ENCODE measurements around the gene TAF7. TPM values are rescaled to one million over a fixed set of nuclear protein-coding genes. Genes with fewer than 3 reads are reported as not detected.
A peak's percentile ranks its signal among the peaks of the same experiment; 100 is the strongest.
"Not testable (repeated sequence)": the region's sequence is repeated elsewhere in the genome, so short reads cannot be mapped to it uniquely, and the experiment has no call there.

TAF7 gene
- 65.1 and 67.6 TPM in 2 replicates for total RNA-seq (2014; rRNA removed)
- 60.1 TPM for polyA plus RNA-seq (2012)

GRCh38 chr5:141320225-141321169 lies at the start of gene TAF7:
Gene TAF7 (minus strand): TSS chr5:141320784. CDS start chr5:141320044, 740 bp downstream.
- DNase-seq (ENCODE audit: low read depth), result peak; percentile 93

- no peak for DNase-seq (ENCODE audit: low read depth)
Measured at GRCh38 chr5:141366016-141366896, 45.7 kb upstream of the TAF7 start.

- no peak for DNase-seq (ENCODE audit: low read depth)
Measured at GRCh38 chr5:141363952-141364660, 43.5 kb upstream of the TAF7 start, which contains the start of gene PCDHGA5. Gene PCDHGA5 (plus strand): TSS chr5:141364162. CDS start chr5:141364331, 169 bp downstream.

- no peak for DNase-seq (ENCODE audit: low read depth)
Measured at GRCh38 chr5:141362719-141363118, 42.1 kb upstream of the TAF7 start.

GRCh38 chr5:141360685-141361084 lies 40.1 kb upstream of the TAF7 start:
- no peak for DNase-seq (ENCODE audit: low read depth)

- DNase-seq (ENCODE audit: low read depth), result peak; percentile 73
Measured at GRCh38 chr5:141359790-141360426, 39.3 kb upstream of the TAF7 start, which contains the start of gene PCDHGB2. Gene PCDHGB2 (plus strand): TSS chr5:141359994. CDS start chr5:141360136, 142 bp downstream.

- no peak for DNase-seq (ENCODE audit: low read depth)
Measured at GRCh38 chr5:141356950-141357349, 36.4 kb upstream of the TAF7 start.

GRCh38 chr5:141356133-141356532 lies 35.5 kb upstream of the TAF7 start:
- no peak for DNase-seq (ENCODE audit: low read depth)

GRCh38 chr5:141355641-141356040 lies 35.1 kb upstream of the TAF7 start:
- DNase-seq (ENCODE audit: low read depth), result no peak

- peak; percentile 12 for DNase-seq (ENCODE audit: low read depth)
Measured at GRCh38 chr5:141354900-141355469, 34.4 kb upstream of the TAF7 start, which contains the start of gene PCDHGA4. Gene PCDHGA4 (plus strand): TSS chr5:141355021. CDS start chr5:141355108, 87 bp downstream.

GRCh38 chr5:141351591-141351990 lies 31.0 kb upstream of the TAF7 start:
- DNase-seq (ENCODE audit: low read depth), result no peak

GRCh38 chr5:141349917-141350619 lies 29.5 kb upstream of the TAF7 start, which contains the start of gene PCDHGB1:
Gene PCDHGB1 (plus strand): TSS chr5:141350099. CDS start chr5:141350261, 162 bp downstream.
- DNase-seq (ENCODE audit: low read depth), result peak; percentile 74

GRCh38 chr5:141346017-141346416 lies 25.4 kb upstream of the TAF7 start:
- not testable (repeated sequence) for DNase-seq (ENCODE audit: low read depth)

- no peak for DNase-seq (ENCODE audit: low read depth)
Measured at GRCh38 chr5:141345327-141345726, 24.7 kb upstream of the TAF7 start.

- no peak for DNase-seq (ENCODE audit: low read depth)
Measured at GRCh38 chr5:141343953-141344463, 23.4 kb upstream of the TAF7 start.

- no peak for DNase-seq (ENCODE audit: low read depth)
Measured at GRCh38 chr5:141343242-141343952, 22.8 kb upstream of the TAF7 start, which contains the start of gene PCDHGA3. Gene PCDHGA3 (plus strand): TSS chr5:141343829. CDS start chr5:141344034, 205 bp downstream.

GRCh38 chr5:141342773-141343172 lies 22.2 kb upstream of the TAF7 start:
- DNase-seq (ENCODE audit: low read depth), result no peak

GRCh38 chr5:141340781-141341354 lies 20.3 kb upstream of the TAF7 start:
- DNase-seq (ENCODE audit: low read depth), result not testable (repeated sequence)

Measured in LHCN-M2 (cell line).